NB4 (cell line): ENCODE measurements around the gene TANGO6.

Source experiments
- CTCF ChIP-seq: IDR thresholded peaks from one replicate; pipeline ENCODE4 v1.5.1; 2012; ENCODE audit warnings: low read depth, low read length
- MAX ChIP-seq: IDR thresholded peaks from 2 replicates; pipeline ENCODE4 v1.6.1; 2011; ENCODE audit warnings: low read depth, low read length
- MYC ChIP-seq: IDR thresholded peaks from 2 replicates; pipeline ENCODE4 v1.6.1; 2011; ENCODE audit warnings: low read depth, low read length

GRCh38 chr16:68939692-68940320 lies 96.5 kb downstream of the TANGO6 start:
- no peak for TF ChIP-seq CTCF
- no peak for TF ChIP-seq MAX
- no peak for TF ChIP-seq MYC
